ENCODE results near the gene ANKS1B.
A peak's percentile ranks its signal among the peaks of the same experiment; 100 is the strongest.

The ANKS1B gene

GRCh38 chr12:99783421-99783820, 201.3 kb downstream of the ANKS1B start:
- DNase-seq, result no peak
- TF ChIP-seq, protein P1, sequence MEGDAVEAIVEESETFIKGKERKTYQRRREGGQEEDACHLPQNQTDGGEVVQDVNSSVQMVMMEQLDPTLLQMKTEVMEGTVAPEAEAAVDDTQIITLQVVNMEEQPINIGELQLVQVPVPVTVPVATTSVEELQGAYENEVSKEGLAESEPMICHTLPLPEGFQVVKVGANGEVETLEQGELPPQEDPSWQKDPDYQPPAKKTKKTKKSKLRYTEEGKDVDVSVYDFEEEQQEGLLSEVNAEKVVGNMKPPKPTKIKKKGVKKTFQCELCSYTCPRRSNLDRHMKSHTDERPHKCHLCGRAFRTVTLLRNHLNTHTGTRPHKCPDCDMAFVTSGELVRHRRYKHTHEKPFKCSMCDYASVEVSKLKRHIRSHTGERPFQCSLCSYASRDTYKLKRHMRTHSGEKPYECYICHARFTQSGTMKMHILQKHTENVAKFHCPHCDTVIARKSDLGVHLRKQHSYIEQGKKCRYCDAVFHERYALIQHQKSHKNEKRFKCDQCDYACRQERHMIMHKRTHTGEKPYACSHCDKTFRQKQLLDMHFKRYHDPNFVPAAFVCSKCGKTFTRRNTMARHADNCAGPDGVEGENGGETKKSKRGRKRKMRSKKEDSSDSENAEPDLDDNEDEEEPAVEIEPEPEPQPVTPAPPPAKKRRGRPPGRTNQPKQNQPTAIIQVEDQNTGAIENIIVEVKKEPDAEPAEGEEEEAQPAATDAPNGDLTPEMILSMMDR (IDR thresholded peaks at IDR 0.05; ENCODE audit: low read depth, low read length, missing control alignments), result no peak
- no peaks in the 10 kb centered on the region for H3K27me3 ChIP-seq (replicated peaks)
- no peak overlapping the region for H3K4me3 ChIP-seq (ENCODE audit: low read depth, low read length)
- H3K36me3 ChIP-seq (replicated peaks), result no peaks in the 10 kb centered on the region
- H3K27ac ChIP-seq, result no peak overlapping the region
- in situ Hi-C loops (cut with HindIII; ENCODE audit: low pct_ligation_motif_present, low sequenced_read_pairs), result no loop called here

- TF ChIP-seq, protein P1 (IDR thresholded peaks at IDR 0.05; ENCODE audit: low read depth, low read length, missing control alignments), result no peak
- Histone ChIP-seq H3K36me3 (replicated peaks) (no peaks in the 10 kb centered on the region), H3K4me3 (ENCODE audit: low read depth, low read length) (no peak overlapping the region), H3K27me3 (replicated peaks) (no peaks in the 10 kb centered on the region), H3K27ac (no peak overlapping the region)
- in situ Hi-C loops (cut with HindIII; ENCODE audit: low pct_ligation_motif_present, low sequenced_read_pairs), result no loop called here
- no peak for DNase-seq
Measured at GRCh38 chr12:99772274-99772673, 212.5 kb downstream of the ANKS1B start.

GRCh38 chr12:99771659-99772058, 213.1 kb downstream of the ANKS1B start:
- in situ Hi-C loops (cut with HindIII; ENCODE audit: low pct_ligation_motif_present, low sequenced_read_pairs), result no loop called here

DNA sequence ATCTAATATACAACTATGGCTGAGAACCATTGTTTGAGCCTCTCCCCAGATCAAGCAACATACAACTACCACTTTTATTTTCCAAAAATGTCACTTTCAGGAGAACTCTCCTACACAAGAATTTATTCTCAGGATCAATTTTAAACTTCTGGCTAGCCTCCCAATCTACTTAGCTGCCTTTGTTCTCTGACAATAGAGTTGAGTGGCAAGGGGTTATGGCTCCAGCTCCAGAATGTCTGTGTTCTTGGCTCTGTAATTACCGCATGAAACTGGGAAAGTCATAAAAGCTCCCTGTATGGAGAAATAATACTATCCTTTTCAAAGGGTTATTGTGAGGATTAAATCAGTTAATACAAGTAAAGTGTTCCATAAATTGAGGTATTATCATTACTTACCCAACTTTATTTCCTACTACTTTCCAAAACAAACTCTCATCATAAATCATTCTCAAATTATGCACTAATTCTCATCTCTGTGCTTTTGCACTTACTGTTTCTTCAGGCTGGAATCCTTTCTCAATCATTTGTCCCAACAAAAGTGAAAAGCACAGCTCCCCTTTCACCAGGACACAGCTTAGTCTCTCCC, 215.2 kb downstream of the ANKS1B start:
- Histone ChIP-seq H3K36me3 (replicated peaks) (no peaks in the 10 kb centered on the region), H3K27me3 (replicated peaks) (no peaks in the 10 kb centered on the region), H3K4me3 (ENCODE audit: low read depth, low read length) (no peak overlapping the region), H3K27ac (no peak overlapping the region)
- no peak for DNase-seq
- TF ChIP-seq, protein P1 (IDR thresholded peaks at IDR 0.05; ENCODE audit: low read depth, low read length, missing control alignments), result no peak
- in situ Hi-C loops (cut with HindIII; ENCODE audit: low pct_ligation_motif_present, low sequenced_read_pairs), result no loop called here

More at GRCh38 chr12:99771659-99772058, 213.1 kb downstream of the ANKS1B start:
- no peak for DNase-seq
- H3K4me3 ChIP-seq (ENCODE audit: low read depth, low read length), result no peak overlapping the region
- TF ChIP-seq, protein P1 (IDR thresholded peaks at IDR 0.05; ENCODE audit: low read depth, low read length, missing control alignments), result no peak
- H3K36me3 ChIP-seq (replicated peaks), result no peaks in the 10 kb centered on the region
- H3K27me3 ChIP-seq (replicated peaks), result no peaks in the 10 kb centered on the region
- no peak overlapping the region for H3K27ac ChIP-seq

GRCh38 chr12:99768758-99769157, 216.0 kb downstream of the ANKS1B start:
- no peak overlapping the region for H3K4me3 ChIP-seq (ENCODE audit: low read depth, low read length)
- DNase-seq, result no peak
- in situ Hi-C loops (cut with HindIII; ENCODE audit: low pct_ligation_motif_present, low sequenced_read_pairs), result no loop called here
- H3K27me3 ChIP-seq (replicated peaks), result no peaks in the 10 kb centered on the region
- H3K36me3 ChIP-seq (replicated peaks), result no peaks in the 10 kb centered on the region
- no peak overlapping the region for H3K27ac ChIP-seq
- TF ChIP-seq, protein P1 (IDR thresholded peaks at IDR 0.05; ENCODE audit: low read depth, low read length, missing control alignments), result no peak

- H3K27ac ChIP-seq, result no peak overlapping the region
- no peaks in the 10 kb centered on the region for H3K36me3 ChIP-seq (replicated peaks)
- no peak overlapping the region for H3K4me3 ChIP-seq (ENCODE audit: low read depth, low read length)
- TF ChIP-seq, protein P1 (IDR thresholded peaks at IDR 0.05; ENCODE audit: low read depth, low read length, missing control alignments), result peak; percentile 42
- in situ Hi-C loops (cut with HindIII; ENCODE audit: low pct_ligation_motif_present, low sequenced_read_pairs), result no loop called here
- no peak for DNase-seq
- H3K27me3 ChIP-seq (replicated peaks), result no peaks in the 10 kb centered on the region
Measured at GRCh38 chr12:99767809-99768208, 216.9 kb downstream of the ANKS1B start.

All from brain microvascular endothelial cell (primary cell).